ENCODE data around the gene DYNLRB1. TPM values are rescaled to one million over a fixed set of nuclear protein-coding genes. Genes with fewer than 3 reads are reported as not detected.

The DYNLRB1 gene
- 222 to 249 TPM (median 236 TPM) in 5 replicates for total RNA-seq (2022; extraction: Qiagen RNA extraction; ENCODE audit: low read depth)

GRCh38 chr20:34516247-34517113, at the start of gene DYNLRB1:
Gene DYNLRB1, plus strand, starts transcription at chr20:34516422. Its CDS starts 37 bp downstream, at chr20:34516459.

GRCh38 chr20:34558320-34559218, 42.3 kb downstream of the DYNLRB1 start, which contains the start of gene MAP1LC3A:
Gene MAP1LC3A, plus strand, starts transcription at chr20:34558718. Its CDS starts 151 bp downstream, at chr20:34558869.

Other genes starting within 250 kb of the DYNLRB1 start
- 305 to 345 TPM (median 325 TPM) in 5 replicates for gene AHCY, start 213.1 kb upstream of the DYNLRB1 start, total RNA-seq (2022; extraction: Qiagen RNA extraction; ENCODE audit: low read depth)
- gene ITCH, start 153.1 kb upstream of the DYNLRB1 start, total RNA-seq (2022; extraction: Qiagen RNA extraction; ENCODE audit: low read depth), result 21.8 to 36.6 TPM (median 30.5 TPM) in 5 replicates
- gene MAP1LC3A, start 42.3 kb downstream of the DYNLRB1 start, total RNA-seq (2022; extraction: Qiagen RNA extraction; ENCODE audit: low read depth), result 19.0 to 31.6 TPM (median 27.1 TPM) in 5 replicates
- 23.9 to 30.3 TPM (median 29.1 TPM) in 5 replicates for gene PIGU, start 160.7 kb downstream of the DYNLRB1 start, total RNA-seq (2022; extraction: Qiagen RNA extraction; ENCODE audit: low read depth)
- gene TP53INP2, start 187.9 kb downstream of the DYNLRB1 start, total RNA-seq (2022; extraction: Qiagen RNA extraction; ENCODE audit: low read depth), result 5.9 to 7.4 TPM (median 6.9 TPM) in 5 replicates

Data from A549 treated with CpdA at 1 μM for 4 hours (cell line).